Ishikawa (cell line): ENCODE data around the gene TNPO2.

Experiments used
- CEBPB ChIP-seq: IDR thresholded peaks from 2 replicates; pipeline ENCODE4 v1.6.1; 2012
- CREB1 ChIP-seq: IDR thresholded peaks from 2 replicates; pipeline ENCODE4 v1.6.1; 2012; ENCODE audit warnings: low read depth
- EGR1 ChIP-seq: IDR thresholded peaks from 2 replicates; pipeline ENCODE4 v1.6.1; 2012
- EP300 ChIP-seq: IDR thresholded peaks from 2 replicates; pipeline ENCODE4 v1.6.1; 2012; ENCODE audit warnings: borderline replicate concordance
- FOXM1 ChIP-seq: IDR thresholded peaks from 2 replicates; pipeline ENCODE4 v1.6.1; 2012; ENCODE audit warnings: low read depth, borderline replicate concordance
- MAX ChIP-seq: IDR thresholded peaks from 2 replicates; pipeline ENCODE4 v1.6.1; 2012
- NFIC ChIP-seq: IDR thresholded peaks from 2 replicates; pipeline ENCODE4 v1.6.1; 2012
- RAD21 ChIP-seq: IDR thresholded peaks from 2 replicates; pipeline ENCODE4 v1.6.1; 2012; ENCODE audit warnings: low read depth
- REST ChIP-seq: IDR thresholded peaks from 2 replicates; pipeline ENCODE4 v1.6.1; 2012; ENCODE audit warnings: low read depth, mild to moderate bottlenecking
- TAF1 ChIP-seq: IDR thresholded peaks from 2 replicates; pipeline ENCODE4 v1.6.1; 2012; ENCODE audit warnings: low read depth, mild to moderate bottlenecking
- TCF12 ChIP-seq: IDR thresholded peaks from 2 replicates; pipeline ENCODE4 v1.6.1; 2012; ENCODE audit warnings: low read depth
- TEAD4 ChIP-seq: IDR thresholded peaks from 2 replicates; pipeline ENCODE4 v1.6.1; 2012
- USF1 ChIP-seq: IDR thresholded peaks from 2 replicates; pipeline ENCODE4 v1.6.1; 2012
- YY1 ChIP-seq: IDR thresholded peaks from 2 replicates; pipeline ENCODE4 v1.6.1; 2012; ENCODE audit warnings: low read depth
- ZBTB7A ChIP-seq: IDR thresholded peaks from 2 replicates; pipeline ENCODE4 v1.6.1; 2012; ENCODE audit warnings: low read depth

Gene TNPO2

GRCh38 chr19:12672744-12673143 lies 51.0 kb downstream of the TNPO2 start:
- no peak for TF ChIP-seq MAX
- no peak for TF ChIP-seq TEAD4
- TF ChIP-seq YY1, result no peak
- no peak for TF ChIP-seq ZBTB7A
- TF ChIP-seq NFIC, result no peak
- TF ChIP-seq CEBPB, result no peak
- no peak for TF ChIP-seq REST
- no peak for TF ChIP-seq EGR1
- TF ChIP-seq CREB1, result no peak
- TF ChIP-seq TAF1, result no peak
- no peak for TF ChIP-seq USF1
- TF ChIP-seq RAD21, result no peak
- TF ChIP-seq FOXM1, result no peak
- TF ChIP-seq EP300, result no peak
- TF ChIP-seq TCF12, result no peak

GRCh38 chr19:12670159-12670928 lies 53.4 kb downstream of the TNPO2 start:
- TF ChIP-seq ZBTB7A (no peak), RAD21 (no peak), CREB1 (no peak), FOXM1 (no peak), NFIC (no peak), EGR1 (no peak), CEBPB (no peak)

GRCh38 chr19:12669270-12670158 lies 54.2 kb downstream of the TNPO2 start:
- TF ChIP-seq TEAD4 (peak; percentile 34; the same call in 1 of the 2 replicates), EP300 (no peak), RAD21 (no peak), YY1 (peak; percentile 88), FOXM1 (peak; percentile 54; the same call in 1 of the 2 replicates), ZBTB7A (no peak), REST (no peak), CEBPB (peak; percentile 27; the same call in 1 of the 2 replicates), TCF12 (peak; percentile 46; the same call in 1 of the 2 replicates), EGR1 (0 out of 2 replicates have a peak, but pooled peaks have one; percentile 17), CREB1 (peak; percentile 53; the same call in 1 of the 2 replicates), MAX (peak; percentile 77), TAF1 (peak; percentile 81), NFIC (0 out of 2 replicates have a peak, but pooled peaks have one; percentile 18), USF1 (peak; percentile 36)

- TF ChIP-seq FOXM1, result no peak
- TF ChIP-seq MAX, result peak; percentile 69
Observed at GRCh38 chr19:12668932-12669269, 54.8 kb downstream of the TNPO2 start.

- no peak for TF ChIP-seq CEBPB
- TF ChIP-seq TEAD4, result no peak
- no peak for TF ChIP-seq YY1
- no peak for TF ChIP-seq MAX
- no peak for TF ChIP-seq TAF1
Observed at GRCh38 chr19:12668346-12668745, 55.4 kb downstream of the TNPO2 start.
